Measurements from ENCODE around the gene CD44. TPM values are rescaled to one million over a fixed set of nuclear protein-coding genes. Genes with fewer than 3 reads are reported as not detected.

CD44 gene
- polyA plus RNA-seq, 1 of the 3 experiments (the other 2 are of a cell fraction): 457 TPM

GRCh38 chr11:35116245-35116644 lies 22.7 kb upstream of the CD44 start:
- no peak overlapping the region for H2AFZ ChIP-seq (ENCODE audit: low read depth)
- 85% methylated on average over 5 of the region's 5 CpGs for WGBS (ENCODE audit: low lambda C conversion rate)
- no peaks in the 10 kb centered on the region; the same call in 1 of the 2 replicates for H3K27me3 ChIP-seq (ENCODE audit: insufficient read depth)
- no peak overlapping the region for H3K4me3 ChIP-seq (ENCODE audit: low read depth in 2 of 2, low read length in 1 of 2)
- POLR2A ChIA-PET: no interaction called here
- peaks cover 4 to 11% of the 10 kb centered on the region in 2 experiments; a peak in 3 of 4 replicates for H3K4me1 ChIP-seq (ENCODE audit: control insufficient read depth in 1 of 2, insufficient read depth in 2 of 2, low read depth in 1 of 2, low read length in 1 of 2)
- H3K9ac ChIP-seq: no peak overlapping the region
- CTCF ChIA-PET: interaction anchor here (1.5 kb wide), 1 partner anchor 24 kb away, joined by 6 read pairs; no protein-coding TSS in a partner anchor
- no peak overlapping the region for H3K4me2 ChIP-seq
- no peaks in the 10 kb centered on the region for H3K79me2 ChIP-seq (ENCODE audit: insufficient read depth)
- peaks cover 6% of the 10 kb centered on the region for H3F3A ChIP-seq (replicated peaks; ENCODE audit: insufficient read depth)
- no peaks in the 10 kb centered on the region for H4K20me1 ChIP-seq (ENCODE audit: insufficient read depth)
- TF ChIP-seq MXI1 (IDR thresholded peaks at IDR 0.05; ENCODE audit: low read depth, low read length) (no peak), FOSL2 (IDR thresholded peaks at IDR 0.05; ENCODE audit: borderline replicate concordance, low read depth) (0 out of 2 replicates have a peak, but pooled peaks have one; percentile 4), IRF3 (IDR thresholded peaks at IDR 0.05; ENCODE audit: low read depth, low read length) (no peak)
- H3K27ac ChIP-seq (ENCODE audit: low read depth in 2 of 2, low read length in 1 of 2): no peak overlapping the region
- no peaks in the 10 kb centered on the region for H3K9me2 ChIP-seq
- no peaks in the 10 kb centered on the region for H3K9me3 ChIP-seq
- no peaks in the 10 kb centered on the region for H3K36me3 ChIP-seq (replicated peaks in 1 of 2; ENCODE audit: control insufficient read depth in 1 of 2, insufficient read depth in 2 of 2, low read length in 1 of 2)
- DNase-seq: no peak

GRCh38 chr11:35116762-35117640 lies 22.0 kb upstream of the CD44 start:
- no peak overlapping the region for H3K4me3 ChIP-seq (ENCODE audit: low read depth in 2 of 2, low read length in 1 of 2)
- CTCF ChIA-PET: interaction anchor here (1.5 kb wide), 1 partner anchor 23 kb away, joined by 6 read pairs; no protein-coding TSS in a partner anchor
- H3K9me2 ChIP-seq: no peaks in the 10 kb centered on the region
- H3K4me1 ChIP-seq (ENCODE audit: control insufficient read depth in 1 of 2, insufficient read depth in 2 of 2, low read depth in 1 of 2, low read length in 1 of 2): peaks cover 3 to 4% of the 10 kb centered on the region in 2 experiments; a peak in 2 of 4 replicates
- H4K20me1 ChIP-seq (ENCODE audit: insufficient read depth): no peaks in the 10 kb centered on the region
- no peak overlapping the region for H2AFZ ChIP-seq (ENCODE audit: low read depth)
- no peak overlapping the region for H3K4me2 ChIP-seq
- no peaks in the 10 kb centered on the region; the same call in 1 of the 2 replicates for H3K27me3 ChIP-seq (ENCODE audit: insufficient read depth)
- TF ChIP-seq FOXJ3 (CRISPR knock-in tag; IDR thresholded peaks at IDR 0.05): no peak
- no peak for TF ChIP-seq RCOR1 (IDR thresholded peaks at IDR 0.05; ENCODE audit: low read length)
- TF ChIP-seq RXRA (IDR thresholded peaks at IDR 0.05; ENCODE audit: borderline replicate concordance, low read depth): no peak
- TF ChIP-seq, protein P1, sequence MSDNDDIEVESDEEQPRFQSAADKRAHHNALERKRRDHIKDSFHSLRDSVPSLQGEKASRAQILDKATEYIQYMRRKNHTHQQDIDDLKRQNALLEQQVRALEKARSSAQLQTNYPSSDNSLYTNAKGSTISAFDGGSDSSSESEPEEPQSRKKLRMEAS (IDR thresholded peaks at IDR 0.05; ENCODE audit: low read depth): no peak
- TF ChIP-seq TCF12 (IDR thresholded peaks at IDR 0.05): no peak
- TF ChIP-seq FOXM1 (IDR thresholded peaks at IDR 0.05; ENCODE audit: low read depth): no peak
- TF ChIP-seq ELF1 (IDR thresholded peaks at IDR 0.05): no peak
- TF ChIP-seq MEF2A (IDR thresholded peaks at IDR 0.05; ENCODE audit: borderline replicate concordance, low read depth): no peak
- no peak for TF ChIP-seq REST (IDR thresholded peaks at IDR 0.05; ENCODE audit: low read depth, low read length)
- no peak for TF ChIP-seq NFIC (IDR thresholded peaks at IDR 0.05; ENCODE audit: borderline replicate concordance)
- TF ChIP-seq POLR2AphosphoS5 (IDR thresholded peaks at IDR 0.05; ENCODE audit: low read depth, low read length): no peak
- TF ChIP-seq SMC3 (IDR thresholded peaks at IDR 0.05; ENCODE audit: low read depth, low read length): no peak
- TF ChIP-seq GATA2 (CRISPR knock-in tag; IDR thresholded peaks at IDR 0.05): no peak
- no peak for TF ChIP-seq NRF1 (IDR thresholded peaks at IDR 0.05; ENCODE audit: low read depth, low read length)
- no peak for TF ChIP-seq FOSL2 (IDR thresholded peaks at IDR 0.05; ENCODE audit: borderline replicate concordance, low read depth)
- TF ChIP-seq YY1 (IDR thresholded peaks at IDR 0.05; ENCODE audit: low read depth): no peak
- POLR2A ChIA-PET: no interaction called here
- H3K79me2 ChIP-seq (ENCODE audit: insufficient read depth): no peaks in the 10 kb centered on the region
- no peak for DNase-seq
- peaks cover 3% of the 10 kb centered on the region for H3F3A ChIP-seq (replicated peaks; ENCODE audit: insufficient read depth)
- H3K27ac ChIP-seq (ENCODE audit: low read depth in 2 of 2, low read length in 1 of 2): no peak overlapping the region
- WGBS (ENCODE audit: low lambda C conversion rate): 89% methylated on average over 4 of the region's 4 CpGs
- no peak overlapping the region for H3K9ac ChIP-seq
- no peaks in the 10 kb centered on the region for H3K36me3 ChIP-seq (replicated peaks in 1 of 2; ENCODE audit: control insufficient read depth in 1 of 2, insufficient read depth in 2 of 2, low read length in 1 of 2)
- no peaks in the 10 kb centered on the region for H3K9me3 ChIP-seq
